ENCODE results near the gene EIF2S3. TPM values are rescaled to one million over a fixed set of nuclear protein-coding genes. Genes with fewer than 3 reads are reported as not detected.

EIF2S3 gene
- polyA plus RNA-seq, 1 donor, result 231 TPM

GRCh38 chrX:24125028-24125612, 70.4 kb downstream of the EIF2S3 start:
- DNase-seq, result no peak

Other genes with a start within 250 kb of the EIF2S3 start
- 40.7 TPM for gene APOO, start 147.0 kb upstream of the EIF2S3 start, polyA plus RNA-seq (ENCODE audit: insufficient read length)
- gene CXorf58, start 146.9 kb upstream of the EIF2S3 start, polyA plus RNA-seq (ENCODE audit: insufficient read length), result 0.43 TPM
- 16.4 TPM for gene KLHL15, start 27.8 kb upstream of the EIF2S3 start, polyA plus RNA-seq (ENCODE audit: insufficient read length)
- gene ZFX, start 94.8 kb downstream of the EIF2S3 start, polyA plus RNA-seq (ENCODE audit: insufficient read length), result 36.1 TPM

All from left kidney (tissue), 2 donors.